ENCODE data around the gene MAP3K5. TPM values are rescaled to one million over a fixed set of nuclear protein-coding genes. Genes with fewer than 3 reads are reported as not detected.
"Not testable (repeated sequence)": the region's sequence is repeated elsewhere in the genome, so short reads cannot be mapped to it uniquely, and the experiment has no call there.

The MAP3K5 gene
- total and polyA plus RNA-seq, 9 of the 15 experiments (the other 6 are each of a cell fraction or from before 2014, with no cell fraction given) = 2.2 to 13.0 (median 9.9) TPM

DNA sequence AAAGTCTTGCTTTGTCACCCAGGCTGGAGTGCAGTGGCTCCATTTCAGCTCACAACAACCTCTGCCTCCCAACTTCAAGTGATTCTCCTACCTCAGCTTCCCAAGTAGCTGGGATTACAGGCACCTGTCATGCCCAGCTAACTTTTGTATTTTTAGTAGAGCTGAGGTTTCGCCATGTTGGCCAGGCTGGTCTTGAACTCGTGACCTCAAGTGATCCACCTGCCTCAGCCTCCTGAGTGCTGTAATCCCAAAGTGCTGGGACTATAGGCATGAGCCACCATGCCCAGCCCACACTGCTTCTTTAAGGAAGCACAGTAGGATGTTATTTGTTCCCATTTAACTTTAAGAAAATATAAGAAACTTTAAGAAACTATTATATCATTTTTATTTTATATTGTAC lies 206.8 kb downstream of the MAP3K5 start:
- H3K27me3 ChIP-seq (ENCODE audit: control insufficient read depth in 2 of 2, insufficient read depth in 2 of 2, low read length in 2 of 2); H3K27ac ChIP-seq (ENCODE audit: extremely low read depth, low read depth, low read length); in situ Hi-C loops (cut with MboI); DNase-seq (ENCODE audit: extremely low read depth in 1 of 4, low spot score in 3 of 4); H3K4me2 ChIP-seq (ENCODE audit: insufficient read depth, low read length); H3K9me3 ChIP-seq (replicated peaks; ENCODE audit: control insufficient read depth, insufficient read depth, low read depth, low read length); H3K4me1 ChIP-seq (replicated peaks in 1 of 2; ENCODE audit: control insufficient read depth in 2 of 2, insufficient read depth in 2 of 2, low read length in 2 of 2); H2AFZ ChIP-seq (ENCODE audit: low read depth, low read length); H4K20me1 ChIP-seq (replicated peaks; ENCODE audit: control insufficient read depth, insufficient read depth, low read length); FAIRE-seq; ATAC-seq; BruUV-seq (replicated peaks); H3K9ac ChIP-seq (ENCODE audit: insufficient read depth in 1 of 2, low read depth in 2 of 2, low read length in 2 of 2); CTCF ChIA-PET (ENCODE audit: low intra/inter-chr PET ratio); POLR2A ChIA-PET; H3K9me1 ChIP-seq (ENCODE audit: control insufficient read depth, insufficient read depth, low read length); H3K4me3 ChIP-seq; H3K79me2 ChIP-seq (ENCODE audit: control insufficient read depth, insufficient read depth, low read length): not testable (repeated sequence)
- intact Hi-C loops (cut with micrococcal nuclease) = loop anchor here (10.0 kb wide), 1 partner anchor 339 kb away; the partner anchor contains the start of gene SLC35D3
- 65% methylated on average over 2 of the region's 2 CpGs for WGBS (ENCODE audit: insufficient coverage, low coverage, missing lambda C conversion rate)
- TF ChIP-seq SMAD4 (CRISPR knock-in tag; conservative IDR thresholded peaks at IDR 0.05) = 0 out of 2 replicates have a peak, but pooled peaks have one; percentile 16
- peaks cover 39% of the 10 kb centered on the region; the same call in 2 of the 3 replicates for H3K36me3 ChIP-seq (ENCODE audit: control insufficient read depth, insufficient read depth, low read length)

DNA sequence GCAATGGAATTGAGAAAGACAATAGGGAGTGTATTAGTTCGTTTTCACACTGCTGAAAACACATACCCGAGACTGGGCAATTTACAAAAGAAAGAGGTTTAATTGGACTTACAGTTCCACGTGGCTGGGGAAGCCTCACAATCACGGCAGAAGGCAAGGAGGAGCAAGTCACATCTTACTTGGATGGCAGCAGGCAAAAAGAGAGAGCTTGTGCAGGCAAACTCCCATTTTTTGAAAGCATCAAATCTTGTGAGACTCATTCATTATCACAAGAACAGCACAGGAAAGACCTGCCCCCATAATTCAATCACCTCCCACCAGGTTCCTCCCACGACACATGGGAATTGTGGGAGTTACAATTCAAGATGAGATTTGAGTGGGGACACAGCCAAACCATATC lies 208.0 kb downstream of the MAP3K5 start:
- H4K20me1 ChIP-seq (replicated peaks; ENCODE audit: control insufficient read depth, insufficient read depth, low read length); H3K9me3 ChIP-seq (replicated peaks; ENCODE audit: control insufficient read depth, insufficient read depth, low read depth, low read length); H2AFZ ChIP-seq (ENCODE audit: low read depth, low read length); H3K4me3 ChIP-seq; H3K4me1 ChIP-seq (replicated peaks in 1 of 2; ENCODE audit: control insufficient read depth in 2 of 2, insufficient read depth in 2 of 2, low read length in 2 of 2); POLR2A ChIA-PET; CTCF ChIA-PET (ENCODE audit: low intra/inter-chr PET ratio); H3K4me2 ChIP-seq (ENCODE audit: insufficient read depth, low read length); H3K79me2 ChIP-seq (ENCODE audit: control insufficient read depth, insufficient read depth, low read length); ATAC-seq; in situ Hi-C loops (cut with MboI); DNase-seq (ENCODE audit: extremely low read depth in 1 of 4, low spot score in 3 of 4); BruUV-seq (replicated peaks); H3K27me3 ChIP-seq (ENCODE audit: control insufficient read depth in 2 of 2, insufficient read depth in 2 of 2, low read length in 2 of 2); H3K27ac ChIP-seq (ENCODE audit: extremely low read depth, low read depth, low read length); H3K9ac ChIP-seq (ENCODE audit: insufficient read depth in 1 of 2, low read depth in 2 of 2, low read length in 2 of 2); FAIRE-seq; H3K9me1 ChIP-seq (ENCODE audit: control insufficient read depth, insufficient read depth, low read length): not testable (repeated sequence)
- 0 out of 2 replicates have a peak, but pooled peaks have one; percentile 15 for TF ChIP-seq EGR1 (conservative IDR thresholded peaks at IDR 0.05)
- peak; percentile 94 for TF ChIP-seq ZNF431 (CRISPR knock-in tag; IDR thresholded peaks at IDR 0.05)
- peaks cover 40% of the 10 kb centered on the region; the same call in 2 of the 3 replicates for H3K36me3 ChIP-seq (ENCODE audit: control insufficient read depth, insufficient read depth, low read length)
- intact Hi-C loops (cut with micrococcal nuclease) = loop anchor here (10.0 kb wide), 1 partner anchor 341 kb away; the partner anchor contains the start of gene SLC35D3
- WGBS (ENCODE audit: insufficient coverage, low coverage, missing lambda C conversion rate) = 47% methylated on average over 5 of the region's 5 CpGs
